Measurements from ENCODE around the gene TARBP2. TPM values are rescaled to one million over a fixed set of nuclear protein-coding genes. Genes with fewer than 3 reads are reported as not detected.

The TARBP2 gene
- polyA plus RNA-seq, 2 of the 4 experiments (the other 2 are of a cell fraction): 41.5 to 49.9 TPM

- no peak overlapping the region for H3K4me2 ChIP-seq
- no peaks in the 10 kb centered on the region for H3K9me3 ChIP-seq
- H3K4me3 ChIP-seq: no peak overlapping the region
- DNase-seq (ENCODE audit: low read depth in 1 of 2, low spot score in 1 of 2): no peak
- ATAC-seq: peak; percentile 18 to 30; a peak in 3 of 6 replicates
- H3K27ac ChIP-seq: no peak overlapping the region
- 78% methylated on average over 2 of the region's 2 CpGs for WGBS (ENCODE audit: missing lambda C conversion rate)
- ChIA-PET POLR2A (interaction anchor here (0.5 to 2.8 kb wide), 4 partner anchors 8 to 13 kb away, joined by 3 to 9 read pairs (median 4); no protein-coding TSS in a partner anchor), CTCF (interaction anchor here (3.3 kb wide), 1 partner anchor 10 kb away, joined by 14 read pairs; no protein-coding TSS in a partner anchor)
- no peak for FAIRE-seq
- peaks cover 41% of the 10 kb centered on the region; the same call in 2 of the 3 replicates for H3K4me1 ChIP-seq
- TF ChIP-seq KDM1A (IDR thresholded peaks at IDR 0.05; ENCODE audit: low read depth): no peak
- TF ChIP-seq CEBPB (IDR thresholded peaks at IDR 0.05): no peak
- no peak for TF ChIP-seq RARB (CRISPR knock-in tag; IDR thresholded peaks at IDR 0.05)
- no peak for TF ChIP-seq CHD4 (IDR thresholded peaks at IDR 0.05; ENCODE audit: borderline replicate concordance)
- TF ChIP-seq ESRRA (IDR thresholded peaks at IDR 0.05; ENCODE audit: borderline replicate concordance, low read length): no peak
Observed at GRCh38 chr12:53465679-53466078, 35.4 kb upstream of the TARBP2 start.

GRCh38 chr12:53466640-53467039, 34.4 kb upstream of the TARBP2 start:
- FAIRE-seq: no peak

GRCh38 chr12:53467082-53467481, 34.0 kb upstream of the TARBP2 start:
- WGBS (ENCODE audit: missing lambda C conversion rate): 88% methylated on average over 5 of the region's 5 CpGs
- TF ChIP-seq RCOR1 (IDR thresholded peaks at IDR 0.05; ENCODE audit: low read depth, low read length): no peak
- no peak for TF ChIP-seq BHLHE40 (IDR thresholded peaks at IDR 0.05; ENCODE audit: low read depth, low read length)
- no peak for TF ChIP-seq CEBPB (IDR thresholded peaks at IDR 0.05)
- no peak for TF ChIP-seq KDM1A (IDR thresholded peaks at IDR 0.05; ENCODE audit: low read depth)
- H3K4me3 ChIP-seq: no peak overlapping the region
- CTCF ChIA-PET: interaction anchor here (1.1 to 3.3 kb wide), 3 partner anchors 9 to 46 kb away, joined by 3 to 14 read pairs (median 5); no protein-coding TSS in a partner anchor
- no peak for FAIRE-seq
- POLR2A ChIA-PET: no interaction called here
- no peak overlapping the region for H3K4me2 ChIP-seq
- H3K9me3 ChIP-seq: no peaks in the 10 kb centered on the region
- peaks cover 29% of the 10 kb centered on the region; the same call in 2 of the 3 replicates for H3K4me1 ChIP-seq
- no peak for DNase-seq (ENCODE audit: low read depth in 1 of 2, low spot score in 1 of 2)
- ATAC-seq: no peak
- no peak overlapping the region for H3K27ac ChIP-seq

More at GRCh38 chr12:53466640-53467039, 34.4 kb upstream of the TARBP2 start:
- ATAC-seq (peak; percentile 3 to 5; a peak in 2 of 6 replicates), DNase-seq (ENCODE audit: low read depth in 1 of 2, low spot score in 1 of 2) (no peak)
- Histone ChIP-seq H3K27ac (no peak overlapping the region), H3K4me1 (peaks cover 31% of the 10 kb centered on the region; the same call in 2 of the 3 replicates), H3K4me2 (no peak overlapping the region), H3K9me3 (no peaks in the 10 kb centered on the region), H3K4me3 (no peak overlapping the region)
- ChIA-PET POLR2A (no interaction called here), CTCF (interaction anchor here (1.1 to 3.3 kb wide), 2 partner anchors 8 to 9 kb away, joined by 3 to 14 read pairs; no protein-coding TSS in a partner anchor)
- 85% methylated on average over 4 of the region's 4 CpGs for WGBS (ENCODE audit: missing lambda C conversion rate)
- 0 out of 2 replicates have a peak, but pooled peaks have one; percentile 8 for TF ChIP-seq FOSB (CRISPR knock-in tag; IDR thresholded peaks at IDR 0.05)
- no peak for TF ChIP-seq EHMT2 (IDR thresholded peaks at IDR 0.05; ENCODE audit: low read depth)

GRCh38 chr12:53467880-53468279, 33.2 kb upstream of the TARBP2 start:
- H3K4me2 ChIP-seq: no peak overlapping the region
- POLR2A ChIA-PET: interaction anchor here (1.1 kb wide), 1 partner anchor 13 kb away, joined by 3 read pairs; no protein-coding TSS in a partner anchor
- DNase-seq (ENCODE audit: low read depth in 1 of 2, low spot score in 1 of 2) (no peak), FAIRE-seq (no peak), ATAC-seq (no peak)
- 88% methylated on average over 2 of the region's 2 CpGs for WGBS (ENCODE audit: missing lambda C conversion rate)
- CTCF ChIA-PET: interaction anchor here (1.0 to 1.5 kb wide), 4 partner anchors 10 to 46 kb away, joined by 3 to 7 read pairs (median 4); no protein-coding TSS in a partner anchor
- H3K4me3 ChIP-seq: no peak overlapping the region
- peaks cover 26% of the 10 kb centered on the region; the same call in 2 of the 3 replicates for H3K4me1 ChIP-seq
- TF ChIP-seq JUN (IDR thresholded peaks at IDR 0.05) (0 out of 5 replicates have a peak, but pooled peaks of 1 of the 2 experiments have one; percentile 15), MAX (IDR thresholded peaks at IDR 0.05) (no peak)
- H3K27ac ChIP-seq: no peak overlapping the region
- H3K9me3 ChIP-seq: no peaks in the 10 kb centered on the region

GRCh38 chr12:53468282-53468681, 32.8 kb upstream of the TARBP2 start:
- FAIRE-seq (no peak), DNase-seq (ENCODE audit: low read depth in 1 of 2, low spot score in 1 of 2) (no peak), ATAC-seq (no peak)
- TF ChIP-seq CBX2 (IDR thresholded peaks at IDR 0.05; ENCODE audit: borderline replicate concordance, low read depth) (no peak), TFCP2L1 (CRISPR knock-in tag; IDR thresholded peaks at IDR 0.05) (0 out of 2 replicates have a peak, but pooled peaks have one; percentile 50), CBX8 (IDR thresholded peaks at IDR 0.05) (no peak)
- WGBS (ENCODE audit: missing lambda C conversion rate): 89% methylated on average over 1 of the region's 1 CpG
- peaks cover 22% of the 10 kb centered on the region; the same call in 2 of the 3 replicates for H3K4me1 ChIP-seq
- POLR2A ChIA-PET: interaction anchor here (0.9 to 1.1 kb wide), 2 partner anchors 14 to 147 kb away, joined by 3 to 5 read pairs; partner anchors contain the start of gene AAAS
- no peak overlapping the region for H3K4me3 ChIP-seq
- H3K9me3 ChIP-seq: no peaks in the 10 kb centered on the region
- no peak overlapping the region for H3K4me2 ChIP-seq
- no peak overlapping the region for H3K27ac ChIP-seq
- CTCF ChIA-PET: interaction anchor here (0.6 to 1.5 kb wide), 6 partner anchors 9 to 115 kb away, joined by 3 to 7 read pairs (median 4); no protein-coding TSS in a partner anchor

Data from A549 (cell line).